Vein endothelial cell (primary cell): ENCODE results near the gene PAFAH2. TPM values are rescaled to one million over a fixed set of nuclear protein-coding genes. Genes with fewer than 3 reads are reported as not detected.

Experiments used
- small RNA-seq: library from RNA; depleted of rRNA; stranded (forward); fragments of <200 nt; gene quantifications from one replicate; pipeline ENCODE3, GENCODE V24; 2012
- total RNA-seq: library from RNA; depleted of rRNA; stranded (reverse); fragments of >200 nt; gene quantifications from 2 replicates; pipeline ENCODE4 v1.2.3, GENCODE V29; 2012

The PAFAH2 gene
- total RNA-seq: 5.3 and 5.6 TPM in 2 replicates

GRCh38 chr1:25997828-25998761 lies at the start of gene PAFAH2:
PAFAH2 (minus strand) TSS chr1:25998063; CDS start chr1:25990816, 7,247 bp downstream.

GRCh38 chr1:26045722-26046245 lies 47.9 kb upstream of the PAFAH2 start, which contains the start of gene SLC30A2:
SLC30A2 (minus strand) TSS chr1:26046118; CDS start chr1:26045896, 222 bp downstream.

GRCh38 chr1:26021647-26022403 lies 24.0 kb upstream of the PAFAH2 start, which contains the start of gene EXTL1:
EXTL1 (plus strand) TSS chr1:26021775; CDS start chr1:26022647, 872 bp downstream.

Small RNAs within 50 kb of the gene (small RNA-seq; reads per million reads assigned to genes)
- not detected for gene RF00283
- not detected for gene RF00492
- not detected for gene RNU6-110P

Other genes with a start within 250 kb of the PAFAH2 start
- gene SELENON, start 197.9 kb downstream of the PAFAH2 start, total RNA-seq: 80.1 and 95.0 TPM in 2 replicates
- gene MTFR1L, start 178.1 kb downstream of the PAFAH2 start, total RNA-seq: 35.0 and 36.9 TPM in 2 replicates
- gene AUNIP, start 138.6 kb downstream of the PAFAH2 start, total RNA-seq: 2.6 and 4.2 TPM in 2 replicates
- 7.0 and 9.8 TPM in 2 replicates for gene PAQR7, start 122.4 kb downstream of the PAFAH2 start, total RNA-seq
- 108 and 124 TPM in 2 replicates for gene STMN1, start 91.6 kb downstream of the PAFAH2 start, total RNA-seq
- under 0.01 and 0.10 TPM in 2 replicates for gene EXTL1, start 23.7 kb upstream of the PAFAH2 start, total RNA-seq
- not detected in 2 replicates for gene SLC30A2, start 48.1 kb upstream of the PAFAH2 start, total RNA-seq
- gene TRIM63, start 69.6 kb upstream of the PAFAH2 start, total RNA-seq: not detected in 2 replicates
- gene PDIK1L, start 113.8 kb upstream of the PAFAH2 start, total RNA-seq: 5.6 and 7.9 TPM in 2 replicates
- gene FAM110D, start 161.0 kb upstream of the PAFAH2 start, total RNA-seq: 3.4 and 5.6 TPM in 2 replicates
- not detected in 2 replicates for gene C1orf232, start 170.9 kb upstream of the PAFAH2 start, total RNA-seq
- gene ZNF593, start 171.8 kb upstream of the PAFAH2 start, total RNA-seq: 25.5 and 26.8 TPM in 2 replicates
- not detected in 2 replicates for gene ZNF593OS, start 173.8 kb upstream of the PAFAH2 start, total RNA-seq
- gene CNKSR1, start 179.4 kb upstream of the PAFAH2 start, total RNA-seq: not detected in 2 replicates
- not detected in 2 replicates for gene CATSPER4, start 192.5 kb upstream of the PAFAH2 start, total RNA-seq
- gene CEP85, start 236.1 kb upstream of the PAFAH2 start, total RNA-seq: 8.8 and 12.2 TPM in 2 replicates